ENCODE data around the gene IBSP. TPM values are rescaled to one million over a fixed set of nuclear protein-coding genes. Genes with fewer than 3 reads are reported as not detected.

IBSP gene
- total RNA-seq, 1 experiment from 2014 or later, result not detected

DNA sequence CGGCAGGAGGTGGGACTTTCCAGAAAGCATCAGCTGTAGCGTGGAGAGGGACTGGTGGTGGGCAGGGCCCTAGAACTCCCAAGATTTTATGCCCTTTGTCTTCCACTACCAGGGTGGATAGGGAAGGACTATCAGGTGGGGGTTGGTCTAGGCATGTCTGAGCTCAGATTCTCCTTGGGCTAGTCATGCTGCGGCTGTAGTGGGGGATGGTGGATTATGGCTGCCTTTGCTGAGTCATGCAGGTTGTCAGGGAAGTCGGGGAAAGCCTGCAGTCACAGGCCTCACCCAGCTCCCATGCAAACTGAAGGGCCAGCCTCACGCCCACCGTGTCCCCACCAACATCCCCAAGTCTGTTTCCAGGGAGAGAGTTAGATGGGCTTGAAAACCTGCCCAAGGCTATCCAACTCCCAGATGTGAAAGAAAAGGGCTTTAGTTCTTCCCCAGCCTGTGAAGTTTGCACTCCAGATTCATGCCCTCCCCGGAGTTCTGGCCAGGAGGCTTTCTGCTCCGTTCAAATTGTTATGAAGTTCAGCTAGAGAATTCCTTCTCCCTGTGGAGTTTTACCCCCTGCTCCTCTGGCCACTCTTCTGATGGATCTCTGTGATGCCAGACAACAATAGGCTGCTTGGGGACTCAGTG, 20.0 kb downstream of the IBSP start:
- Histone ChIP-seq H3K36me3 (replicated peaks; ENCODE audit: control insufficient read depth, insufficient read depth, low read length) (no peaks in the 10 kb centered on the region), H3K27me3 (ENCODE audit: control insufficient read depth, insufficient read depth, low read length) (no peaks in the 10 kb centered on the region), H3K4me3 (ENCODE audit: insufficient read depth, low read depth, low read length) (no peak overlapping the region)
- no peak for DNase-seq

GRCh38 chr4:87823200-87823599, 23.8 kb downstream of the IBSP start:
- Histone ChIP-seq H3K27me3 (ENCODE audit: control insufficient read depth, insufficient read depth, low read length) (no peaks in the 10 kb centered on the region), H3K36me3 (replicated peaks; ENCODE audit: control insufficient read depth, insufficient read depth, low read length) (no peaks in the 10 kb centered on the region), H3K4me3 (ENCODE audit: insufficient read depth, low read depth, low read length) (no peak overlapping the region)
- no peak for DNase-seq

DNA sequence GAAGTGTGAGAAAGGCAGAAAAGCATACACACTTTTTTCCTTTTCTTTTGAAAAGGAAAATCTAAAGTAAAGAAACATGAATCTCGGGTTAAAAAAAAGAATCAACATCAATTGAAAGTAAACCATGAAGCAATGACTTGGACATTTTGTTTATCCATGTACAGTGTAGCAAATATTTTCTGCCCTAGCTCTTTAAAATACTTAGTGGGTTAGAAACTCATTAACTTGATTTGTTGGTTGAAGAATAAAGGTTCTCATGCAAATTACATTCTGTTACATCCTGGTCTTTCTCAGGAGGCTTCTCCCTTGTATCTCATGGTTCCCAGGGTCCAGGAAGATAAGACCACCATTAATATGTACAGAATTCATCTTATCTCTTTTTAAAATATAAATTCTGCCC, 24.4 kb downstream of the IBSP start:
- Histone ChIP-seq H3K4me3 (ENCODE audit: insufficient read depth, low read depth, low read length) (no peak overlapping the region), H3K27me3 (ENCODE audit: control insufficient read depth, insufficient read depth, low read length) (no peaks in the 10 kb centered on the region), H3K36me3 (replicated peaks; ENCODE audit: control insufficient read depth, insufficient read depth, low read length) (no peaks in the 10 kb centered on the region)
- DNase-seq, result no peak

- no peak for DNase-seq
- Histone ChIP-seq H3K36me3 (replicated peaks; ENCODE audit: control insufficient read depth, insufficient read depth, low read length) (no peaks in the 10 kb centered on the region), H3K4me3 (ENCODE audit: insufficient read depth, low read depth, low read length) (no peak overlapping the region), H3K27me3 (ENCODE audit: control insufficient read depth, insufficient read depth, low read length) (no peaks in the 10 kb centered on the region)
These were observed 25.0 kb downstream of the IBSP start for GRCh38 chr4:87824352-87824751.

DNA sequence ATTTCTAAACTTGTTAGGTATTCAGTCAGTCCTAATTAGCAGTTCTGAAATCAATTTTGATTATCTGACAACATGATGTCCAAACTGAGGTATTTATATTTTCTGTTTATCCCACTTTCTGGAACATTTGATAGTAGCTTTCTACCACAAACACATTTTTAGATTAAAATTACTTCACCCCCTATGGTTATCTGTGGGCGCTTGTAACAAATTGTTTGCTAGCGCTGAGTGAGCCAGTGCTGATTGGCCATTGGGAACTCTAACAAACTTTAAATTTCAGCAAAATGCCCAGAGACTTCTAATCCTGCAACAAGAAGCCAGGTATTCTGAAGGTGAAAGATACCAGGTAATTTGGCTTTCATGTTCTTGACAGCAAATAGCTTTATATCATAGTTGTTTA, 33.3 kb downstream of the IBSP start, which contains the start of gene MEPE:
Gene MEPE (plus strand): TSS at position 301 of the 400 bp plus-strand sequence. CDS start 1,746 bp downstream, outside the sequence.
- no peak for DNase-seq
- H3K4me3 ChIP-seq (ENCODE audit: insufficient read depth, low read depth, low read length), result no peak within 1 kb of the TSS

DNA sequence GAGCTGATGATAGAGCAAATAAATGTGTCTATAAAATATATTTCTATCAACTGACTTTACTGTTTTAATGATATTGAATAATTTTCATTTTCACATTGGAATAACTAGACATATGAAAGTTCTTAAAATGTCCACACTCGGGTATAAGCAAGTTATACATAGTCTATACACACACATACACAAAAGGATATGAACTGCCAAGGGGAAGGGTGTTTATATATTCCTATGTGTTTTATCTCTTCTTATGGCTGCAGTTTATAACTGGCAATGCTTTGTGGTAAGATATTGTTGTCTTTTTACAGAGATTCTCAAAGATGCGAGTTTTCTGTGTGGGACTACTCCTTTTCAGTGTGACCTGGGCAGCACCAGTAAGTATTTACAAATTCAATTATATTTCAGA, 35.0 kb downstream of the IBSP start:
- H3K4me3 ChIP-seq (ENCODE audit: insufficient read depth, low read depth, low read length), result no peak overlapping the region
- H3K27me3 ChIP-seq (ENCODE audit: control insufficient read depth, insufficient read depth, low read length), result no peaks in the 10 kb centered on the region
- no peaks in the 10 kb centered on the region for H3K36me3 ChIP-seq (replicated peaks; ENCODE audit: control insufficient read depth, insufficient read depth, low read length)
- DNase-seq, result no peak

More for the DNA sequence above, 33.3 kb downstream of the IBSP start, which contains the start of gene MEPE:
- Histone ChIP-seq H3K36me3 (replicated peaks; ENCODE audit: control insufficient read depth, insufficient read depth, low read length) (no peaks in the 10 kb centered on the region), H3K27me3 (ENCODE audit: control insufficient read depth, insufficient read depth, low read length) (no peaks in the 10 kb centered on the region)

DNA sequence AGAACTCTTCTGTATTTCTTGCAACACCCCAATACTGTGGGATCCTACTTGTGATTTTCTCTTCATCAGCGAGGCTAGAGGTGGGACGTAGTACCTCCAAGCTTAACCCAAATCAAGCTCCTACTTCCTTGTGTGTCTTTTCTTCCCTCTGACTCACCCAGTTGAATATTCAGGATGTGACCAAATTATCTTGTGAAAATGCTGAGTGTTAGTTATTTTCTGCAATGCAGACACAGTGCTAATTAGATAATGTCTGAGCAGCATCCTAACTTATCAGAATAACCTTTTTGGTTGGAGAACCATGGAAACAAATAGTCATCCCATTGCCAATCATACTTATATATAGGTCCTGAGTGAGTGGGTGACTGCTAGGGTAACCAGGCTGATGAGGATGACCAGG, 35.8 kb downstream of the IBSP start:
- no peaks in the 10 kb centered on the region for H3K36me3 ChIP-seq (replicated peaks; ENCODE audit: control insufficient read depth, insufficient read depth, low read length)
- no peak for DNase-seq
- H3K4me3 ChIP-seq (ENCODE audit: insufficient read depth, low read depth, low read length), result no peak overlapping the region
- no peaks in the 10 kb centered on the region for H3K27me3 ChIP-seq (ENCODE audit: control insufficient read depth, insufficient read depth, low read length)

DNA sequence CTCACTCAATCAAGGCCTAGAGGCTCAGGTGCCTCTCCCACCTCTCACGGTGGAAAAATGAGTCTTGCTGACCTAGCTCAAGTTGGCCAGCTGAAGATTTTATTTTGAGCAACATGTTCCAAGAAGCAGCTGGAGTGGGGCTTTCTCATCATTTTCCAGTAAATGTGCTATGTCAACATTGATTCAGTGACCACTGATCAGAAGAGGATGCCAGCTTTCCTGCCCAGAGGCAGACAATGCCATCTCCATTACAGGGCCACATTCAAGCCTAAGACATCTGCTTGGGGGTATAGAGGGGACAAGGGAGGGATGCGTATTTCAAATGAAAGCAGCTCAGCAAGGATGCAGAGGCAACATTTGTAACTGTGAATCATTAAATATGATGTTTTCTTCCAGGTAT, 36.4 kb downstream of the IBSP start:
- DNase-seq, result no peak
- no peaks in the 10 kb centered on the region for H3K27me3 ChIP-seq (ENCODE audit: control insufficient read depth, insufficient read depth, low read length)
- H3K4me3 ChIP-seq (ENCODE audit: insufficient read depth, low read depth, low read length), result no peak overlapping the region
- no peaks in the 10 kb centered on the region for H3K36me3 ChIP-seq (replicated peaks; ENCODE audit: control insufficient read depth, insufficient read depth, low read length)

- Histone ChIP-seq H3K4me3 (ENCODE audit: insufficient read depth, low read depth, low read length) (no peak overlapping the region), H3K36me3 (replicated peaks; ENCODE audit: control insufficient read depth, insufficient read depth, low read length) (no peaks in the 10 kb centered on the region), H3K27me3 (ENCODE audit: control insufficient read depth, insufficient read depth, low read length) (no peaks in the 10 kb centered on the region)
- DNase-seq, result no peak
These were observed 38.9 kb downstream of the IBSP start for GRCh38 chr4:87838205-87838604.

DNA sequence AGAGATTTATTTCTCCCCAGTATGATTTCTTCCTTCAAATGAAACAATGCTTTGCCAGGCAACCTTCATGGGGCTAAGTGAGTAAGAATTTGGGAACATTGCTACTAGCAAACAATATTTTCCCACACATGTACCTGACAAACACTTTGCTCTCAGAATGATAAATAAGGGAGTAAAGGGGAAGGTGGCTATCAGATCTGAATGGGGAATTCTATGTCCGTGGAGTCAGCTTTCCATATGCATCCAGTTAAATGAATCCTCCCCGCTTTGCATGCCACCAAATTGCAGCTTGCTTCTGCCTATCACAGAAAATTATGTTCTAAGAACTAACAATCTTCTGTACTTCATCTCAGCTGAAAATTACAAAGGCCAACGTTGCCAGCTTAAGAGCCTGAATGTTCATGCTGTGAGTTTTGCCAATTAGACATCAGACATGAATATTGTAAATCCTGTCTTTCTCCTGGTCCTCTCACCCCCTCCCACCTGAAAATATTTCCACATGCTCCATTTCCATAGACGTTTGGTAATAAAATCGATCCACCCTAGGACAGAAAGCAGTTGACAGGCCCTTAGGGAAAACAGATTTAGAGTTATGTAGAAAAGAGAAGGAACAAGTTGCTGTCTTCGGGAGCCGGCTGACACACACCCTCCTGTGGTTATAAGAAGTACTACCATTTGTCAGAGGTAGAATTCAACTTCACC, 39.7 kb downstream of the IBSP start:
- H3K27me3 ChIP-seq (ENCODE audit: control insufficient read depth, insufficient read depth, low read length), result no peaks in the 10 kb centered on the region
- DNase-seq, result no peak
- no peaks in the 10 kb centered on the region for H3K36me3 ChIP-seq (replicated peaks; ENCODE audit: control insufficient read depth, insufficient read depth, low read length)

DNA sequence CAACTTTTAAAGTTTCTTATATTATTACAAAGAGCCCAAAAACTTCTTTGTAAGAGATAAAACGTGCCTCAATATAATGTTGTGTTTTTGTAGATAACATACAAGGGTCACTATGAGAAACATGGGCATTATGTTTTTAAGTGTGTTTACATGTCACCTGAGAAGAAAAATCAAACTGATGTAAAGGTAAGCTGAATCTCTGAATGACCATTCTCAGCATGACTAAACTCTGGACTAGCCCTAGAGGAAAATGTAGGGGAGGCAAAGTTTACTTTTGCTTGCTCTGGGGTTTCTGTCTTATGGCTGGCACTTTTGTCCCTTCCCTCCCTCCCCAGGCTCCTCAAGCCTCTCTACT, 40.2 kb downstream of the IBSP start:
- no peak for DNase-seq
- Histone ChIP-seq H3K27me3 (ENCODE audit: control insufficient read depth, insufficient read depth, low read length) (no peaks in the 10 kb centered on the region), H3K4me3 (ENCODE audit: insufficient read depth, low read depth, low read length) (no peak overlapping the region), H3K36me3 (replicated peaks; ENCODE audit: control insufficient read depth, insufficient read depth, low read length) (no peaks in the 10 kb centered on the region)

More for the DNA sequence above, 39.7 kb downstream of the IBSP start:
- H3K4me3 ChIP-seq (ENCODE audit: insufficient read depth, low read depth, low read length), result no peak overlapping the region

GRCh38 chr4:87840149-87840548, 40.8 kb downstream of the IBSP start:
- Histone ChIP-seq H3K36me3 (replicated peaks; ENCODE audit: control insufficient read depth, insufficient read depth, low read length) (no peaks in the 10 kb centered on the region), H3K4me3 (ENCODE audit: insufficient read depth, low read depth, low read length) (no peak overlapping the region), H3K27me3 (ENCODE audit: control insufficient read depth, insufficient read depth, low read length) (no peaks in the 10 kb centered on the region)
- DNase-seq, result no peak

DNA sequence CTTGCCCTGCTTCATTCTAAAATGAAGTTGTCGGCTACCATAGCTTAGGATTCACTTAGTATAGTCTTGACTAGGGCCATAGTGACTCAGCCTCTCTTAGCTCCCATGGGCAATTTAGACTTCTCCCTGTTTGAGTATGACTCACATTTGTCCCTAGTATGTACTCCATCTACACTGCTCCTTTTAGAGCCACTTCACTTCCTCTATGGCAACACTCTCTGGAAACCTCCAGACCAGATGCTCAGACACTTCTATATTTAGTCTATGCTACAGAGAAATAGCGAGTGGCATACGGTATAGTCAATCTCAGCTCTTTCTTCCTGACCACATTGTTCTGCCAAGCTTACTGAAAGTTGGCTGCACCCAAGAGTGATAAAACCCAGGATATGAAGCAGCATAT, 44.6 kb downstream of the IBSP start:
- no peak for DNase-seq
- Histone ChIP-seq H3K27me3 (ENCODE audit: control insufficient read depth, insufficient read depth, low read length) (no peaks in the 10 kb centered on the region), H3K4me3 (ENCODE audit: insufficient read depth, low read depth, low read length) (no peak overlapping the region), H3K36me3 (replicated peaks; ENCODE audit: control insufficient read depth, insufficient read depth, low read length) (no peaks in the 10 kb centered on the region)

- Histone ChIP-seq H3K36me3 (replicated peaks; ENCODE audit: control insufficient read depth, insufficient read depth, low read length) (no peaks in the 10 kb centered on the region), H3K27me3 (ENCODE audit: control insufficient read depth, insufficient read depth, low read length) (no peaks in the 10 kb centered on the region), H3K4me3 (ENCODE audit: insufficient read depth, low read depth, low read length) (no peak overlapping the region)
- no peak for DNase-seq
These were observed 45.1 kb downstream of the IBSP start for GRCh38 chr4:87844452-87844851.

- no peak for DNase-seq
- H3K36me3 ChIP-seq (replicated peaks; ENCODE audit: control insufficient read depth, insufficient read depth, low read length), result no peaks in the 10 kb centered on the region
- H3K4me3 ChIP-seq (ENCODE audit: insufficient read depth, low read depth, low read length), result no peak overlapping the region
- H3K27me3 ChIP-seq (ENCODE audit: control insufficient read depth, insufficient read depth, low read length), result no peaks in the 10 kb centered on the region
These were observed 46.9 kb downstream of the IBSP start for GRCh38 chr4:87846226-87846625.

Data from H7 (cell line).